Left forelimb (tissue), 1 donor: ENCODE results near the gene SEC22A.

Experiments
- DNase-seq: peaks from one replicate; pipeline ENCODE4 v3.0.0-alpha.2; 2018; ENCODE audit warnings: low spot score

The SEC22A gene

DNA sequence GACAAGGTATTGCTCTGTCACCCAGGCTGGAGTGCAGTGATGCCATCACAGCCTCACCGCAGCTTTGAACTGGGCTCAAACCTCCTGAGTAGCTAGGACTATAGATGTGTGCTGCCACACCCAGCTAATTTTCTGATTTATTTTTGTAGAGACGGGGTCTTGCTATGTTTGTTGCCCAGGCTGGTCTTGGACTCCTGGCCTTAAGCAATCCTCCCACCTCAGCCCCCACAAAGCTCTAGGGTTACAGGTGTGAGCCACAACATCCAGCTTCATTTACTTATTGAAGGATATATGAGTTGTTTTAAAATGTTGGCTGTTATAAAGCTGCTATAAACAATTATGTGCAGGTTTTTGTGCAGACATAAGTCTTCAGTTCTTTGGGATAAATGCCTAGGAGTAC lies 62.2 kb downstream of the SEC22A start:
- DNase-seq, result no peak

- no peak for DNase-seq
These were observed 66.1 kb downstream of the SEC22A start for GRCh38 chr3:123267821-123268220.

DNA sequence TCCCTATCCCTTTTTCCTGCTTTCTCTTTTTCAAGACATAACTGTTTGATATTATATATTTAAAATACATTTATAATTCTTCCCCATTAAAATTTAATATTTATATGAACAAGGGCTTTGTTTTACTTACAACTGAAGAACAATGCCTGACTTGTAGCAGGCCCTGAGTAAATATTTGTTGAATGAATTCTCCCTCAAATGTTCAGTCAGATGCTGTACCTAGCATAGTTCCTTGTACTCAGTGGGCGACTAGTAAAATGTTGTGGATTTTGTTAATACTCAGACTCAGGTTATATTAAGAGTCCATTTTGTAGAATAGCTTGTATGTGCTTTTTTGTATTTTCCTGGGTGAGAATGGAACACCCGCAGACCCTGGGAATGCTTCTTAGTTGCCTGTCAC lies 69.1 kb downstream of the SEC22A start:
- no peak for DNase-seq

DNA sequence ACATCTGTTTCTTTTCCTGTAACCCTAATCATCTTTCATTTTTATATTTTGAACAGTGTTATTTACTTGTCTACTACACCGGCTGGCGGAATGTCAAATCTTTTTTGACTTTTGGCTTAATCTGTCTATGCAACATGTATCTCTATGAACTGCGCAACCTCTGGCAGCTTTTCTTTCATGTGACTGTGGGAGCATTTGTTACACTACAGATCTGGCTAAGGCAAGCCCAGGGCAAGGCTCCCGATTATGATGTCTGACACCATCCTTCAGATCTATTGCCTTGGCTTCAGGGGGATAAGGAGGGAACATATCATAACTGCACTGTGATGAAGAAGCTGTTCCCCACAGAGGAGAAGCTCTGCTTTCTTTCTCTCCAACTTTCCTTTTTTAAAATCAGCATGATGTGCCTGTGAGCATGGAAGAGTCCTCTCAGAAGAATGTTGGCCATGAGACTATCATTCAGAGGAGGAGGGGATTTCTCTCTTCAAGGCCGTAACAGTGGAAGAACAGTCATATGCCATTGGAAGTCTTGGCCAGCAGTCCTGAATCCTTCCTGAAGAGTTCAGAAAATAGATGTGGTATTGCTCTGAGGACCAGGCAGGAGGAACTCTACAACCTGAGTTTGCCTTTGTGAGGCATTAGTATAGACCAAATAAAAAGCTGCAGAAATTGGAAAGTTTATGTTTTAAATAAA lies 69.9 kb downstream of the SEC22A start:
- no peak for DNase-seq

DNA sequence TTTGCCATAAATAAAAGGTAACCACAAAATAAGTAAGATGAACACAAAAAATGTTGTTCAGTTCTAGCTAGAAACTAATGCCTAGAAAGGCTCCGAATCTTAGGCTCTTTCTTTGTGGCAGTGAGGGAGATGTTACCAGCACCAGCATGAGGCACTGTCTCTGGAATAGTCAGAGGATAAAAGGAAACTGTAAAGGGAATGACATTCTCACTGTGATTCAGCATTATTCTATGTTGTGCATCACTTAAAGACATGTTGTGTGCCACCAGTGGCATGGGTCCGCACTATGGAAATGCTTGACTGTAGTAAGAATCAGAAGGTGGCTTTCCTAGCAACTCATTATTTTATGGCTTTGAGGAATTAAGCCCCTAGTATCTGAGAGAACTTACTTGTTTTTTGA lies 70.8 kb downstream of the SEC22A start:
- DNase-seq, result no peak

DNA sequence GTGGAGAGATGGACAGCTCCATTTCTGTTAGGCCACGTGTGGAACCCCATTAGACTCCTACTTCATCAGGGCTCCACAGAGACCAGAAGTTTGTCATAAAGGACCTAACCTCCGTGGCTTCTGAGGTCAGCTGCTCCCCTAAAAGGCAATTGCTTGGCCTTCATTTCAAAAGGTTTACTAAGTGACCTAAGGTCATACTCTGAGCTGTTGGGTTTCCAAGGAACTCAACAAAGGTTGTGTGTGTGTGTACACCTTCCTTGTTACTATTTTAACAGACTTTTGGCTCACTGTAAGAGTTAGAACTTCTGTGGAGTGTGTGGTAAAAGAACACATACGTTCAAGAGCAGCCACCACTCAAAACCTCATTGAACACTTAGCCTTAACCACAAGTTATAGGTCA lies 73.9 kb downstream of the SEC22A start:
- DNase-seq, result no peak

DNA sequence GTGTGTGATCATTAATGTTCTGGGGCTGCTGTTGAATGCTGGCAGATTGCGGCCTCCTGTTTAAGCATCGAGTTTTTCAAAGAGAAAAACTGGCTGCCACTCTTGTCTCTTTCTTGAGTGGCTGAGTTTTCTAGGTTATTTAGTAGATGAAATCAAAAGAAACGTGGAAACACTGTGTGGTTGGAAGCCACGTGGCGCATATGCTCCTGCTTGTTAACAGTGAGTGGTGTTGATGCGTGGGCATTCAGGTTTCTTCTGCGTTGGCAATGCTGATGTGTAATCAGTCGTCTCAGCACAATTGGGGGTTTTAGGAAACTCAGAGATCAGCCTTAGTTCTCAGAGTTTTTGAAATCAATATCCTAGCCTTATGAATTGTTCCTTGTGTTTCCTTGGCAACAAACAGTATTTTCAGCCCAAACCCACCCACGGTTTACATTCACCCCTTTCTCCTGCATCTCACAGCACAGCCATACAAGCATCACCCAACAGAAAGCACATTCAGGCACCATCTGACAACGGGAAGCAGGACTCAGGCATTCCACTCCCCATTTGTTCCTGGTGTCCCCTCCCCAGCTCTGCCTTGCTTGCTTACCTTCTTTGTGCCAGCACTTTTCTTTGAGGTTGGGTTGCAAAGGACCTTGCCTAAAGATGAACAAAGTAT lies 74.7 kb downstream of the SEC22A start:
- DNase-seq, result no peak

DNA sequence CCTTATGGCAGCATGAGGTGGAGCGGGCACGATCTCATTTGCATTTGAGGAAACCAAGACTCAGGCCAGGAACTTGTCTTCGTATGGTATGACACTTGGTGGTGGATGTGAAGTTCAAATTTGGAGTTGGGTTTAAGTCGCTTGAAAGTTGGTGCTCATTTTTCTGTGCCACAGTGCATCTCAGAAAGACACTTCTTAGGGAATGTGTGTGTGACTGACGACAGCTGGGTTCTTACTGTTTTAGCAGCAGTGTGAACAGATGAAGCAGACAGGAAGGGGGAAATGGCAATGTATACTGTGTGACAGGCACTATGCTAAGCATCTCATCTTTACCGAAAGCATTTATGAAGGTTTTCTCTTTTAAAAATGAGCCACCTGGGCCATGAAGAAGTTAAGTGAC lies 75.4 kb downstream of the SEC22A start:
- DNase-seq, result no peak

GRCh38 chr3:123278446-123278845 lies 76.7 kb downstream of the SEC22A start:
- no peak for DNase-seq

DNA sequence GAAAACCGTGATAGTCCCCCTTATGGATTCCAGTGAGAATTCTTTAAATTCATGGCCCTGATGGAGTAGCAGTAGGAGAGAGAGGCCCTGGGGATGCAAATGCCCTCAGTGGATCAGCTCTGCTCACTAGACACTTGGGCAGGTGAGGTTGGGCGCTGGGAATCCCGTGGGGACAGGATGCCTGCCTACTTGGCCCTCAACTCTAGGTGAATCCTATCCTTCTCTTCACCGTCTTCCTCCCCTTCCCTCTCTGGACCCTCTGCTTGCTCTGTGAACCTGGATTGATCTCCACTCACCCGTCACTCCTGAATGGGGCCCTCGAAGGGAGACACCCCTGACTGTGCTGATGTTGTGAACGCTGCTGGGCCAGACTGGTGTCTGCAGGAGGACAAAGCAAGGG lies 77.4 kb downstream of the SEC22A start:
- DNase-seq, result no peak

- DNase-seq, result no peak
These were observed 79.7 kb downstream of the SEC22A start for GRCh38 chr3:123281406-123281805.

- no peak for DNase-seq
These were observed 80.2 kb downstream of the SEC22A start for GRCh38 chr3:123281929-123282328.

DNA sequence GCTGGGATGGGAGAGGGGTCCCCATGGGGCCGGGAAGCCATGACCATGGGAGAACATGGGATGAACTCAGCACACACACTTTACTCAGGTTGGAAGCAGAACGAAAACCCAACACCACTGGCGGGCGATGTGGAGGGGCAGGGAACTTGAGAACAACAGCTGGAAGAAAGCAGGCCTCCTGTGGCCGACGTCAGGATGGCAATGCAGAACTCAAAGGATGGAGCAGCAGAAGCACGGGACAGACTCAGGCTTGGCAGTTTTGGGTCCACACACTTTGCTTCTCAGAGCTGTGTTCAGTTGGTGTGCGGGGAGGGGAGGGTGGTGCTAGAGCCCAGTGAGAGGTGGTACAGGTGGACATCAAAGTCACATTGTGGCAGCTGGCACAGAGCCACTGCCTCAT lies 80.7 kb downstream of the SEC22A start:
- DNase-seq, result no peak

- no peak for DNase-seq
These were observed 81.3 kb downstream of the SEC22A start for GRCh38 chr3:123283074-123283473.

- no peak for DNase-seq
These were observed 82.1 kb downstream of the SEC22A start for GRCh38 chr3:123283657-123284398.

DNA sequence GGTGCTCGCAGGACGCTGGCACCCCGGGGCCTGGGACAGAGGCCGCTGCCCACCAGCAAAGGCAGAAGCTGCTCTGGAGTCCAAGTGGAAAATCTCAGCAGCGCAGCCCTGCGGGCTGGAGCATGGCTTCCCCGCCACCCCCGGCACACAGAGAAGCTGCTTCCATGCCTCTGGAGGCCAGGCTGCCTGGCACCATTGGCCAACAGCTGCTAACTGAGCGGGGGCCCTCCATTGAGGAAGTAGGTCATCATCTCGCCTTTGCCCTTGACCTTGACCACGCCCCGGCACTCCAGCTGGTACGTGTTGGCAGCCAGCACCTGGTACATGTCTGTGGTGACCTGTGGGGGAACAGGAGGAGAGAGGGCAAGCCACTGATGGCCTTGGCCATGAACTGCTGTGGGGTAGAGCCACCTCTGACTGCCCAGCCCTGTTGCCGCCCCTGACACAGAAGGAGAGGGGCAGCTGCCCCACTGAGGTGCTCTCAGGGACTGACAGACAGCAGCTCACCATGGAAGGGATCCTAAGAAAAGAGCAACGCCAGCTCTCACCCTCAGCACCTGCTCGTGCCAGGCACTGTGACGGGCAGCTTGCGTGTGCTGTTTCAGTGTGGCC lies 82.8 kb downstream of the SEC22A start:
- DNase-seq, result peak; percentile 49

- DNase-seq, result peak; percentile 22
These were observed 83.3 kb downstream of the SEC22A start for GRCh38 chr3:123285066-123285465.

DNA sequence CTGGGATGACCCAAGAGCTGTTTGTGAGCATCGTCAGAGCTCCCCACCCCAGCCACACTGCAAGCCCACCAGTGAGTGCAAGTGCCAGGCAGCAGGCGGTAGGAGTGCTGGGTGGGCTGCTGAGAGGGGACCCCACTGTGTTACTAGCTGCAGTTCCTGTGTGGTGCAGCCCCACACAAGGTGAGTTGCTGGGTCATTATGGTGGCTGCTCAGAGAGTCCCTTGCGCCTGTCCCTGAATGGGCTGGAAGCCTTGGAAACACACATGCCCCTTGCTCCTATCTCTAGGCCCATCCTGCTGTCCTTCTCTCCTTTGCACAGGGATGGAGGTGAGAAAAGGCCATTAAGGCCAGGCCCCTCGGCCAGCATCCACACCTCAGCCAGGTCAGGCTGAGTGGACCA lies 83.7 kb downstream of the SEC22A start:
- peak; percentile 52 for DNase-seq

- peak; percentile 47 for DNase-seq
These were observed 84.2 kb downstream of the SEC22A start for GRCh38 chr3:123285931-123286307.

DNA sequence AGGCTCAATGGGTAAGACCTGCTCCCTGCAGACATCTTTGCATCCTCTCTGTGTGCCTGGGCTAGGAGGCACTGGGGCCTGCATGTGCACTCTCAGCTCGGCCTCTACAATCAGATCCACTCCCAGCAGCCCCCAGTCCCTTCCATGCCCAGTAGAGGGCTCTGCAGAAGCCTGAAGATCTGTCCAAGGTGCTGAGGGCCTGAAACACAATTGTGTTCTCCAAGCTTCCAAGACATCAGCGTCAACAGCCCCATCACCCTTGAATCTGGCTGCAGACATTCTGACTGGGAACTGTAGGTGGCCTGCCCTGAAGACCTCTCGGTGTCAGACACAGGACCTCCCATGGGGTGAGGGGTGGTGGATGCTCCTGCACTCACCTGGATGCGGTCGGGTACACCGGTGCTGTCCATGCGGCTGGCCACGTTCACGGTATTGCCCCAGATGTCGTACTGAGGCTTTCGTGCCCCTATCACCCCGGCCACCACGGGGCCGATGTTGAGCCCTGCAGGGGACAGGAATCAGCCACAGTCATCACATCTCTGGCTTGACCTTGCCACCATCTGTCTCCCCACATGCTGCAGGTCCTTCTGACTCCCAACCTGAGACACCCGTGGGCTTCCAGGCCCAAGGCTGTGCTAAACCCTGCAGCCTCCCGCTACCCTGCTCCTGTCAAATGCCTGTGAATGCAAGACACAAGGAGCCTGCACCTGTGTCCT lies 84.7 kb downstream of the SEC22A start:
- DNase-seq, result peak; percentile 59

DNA sequence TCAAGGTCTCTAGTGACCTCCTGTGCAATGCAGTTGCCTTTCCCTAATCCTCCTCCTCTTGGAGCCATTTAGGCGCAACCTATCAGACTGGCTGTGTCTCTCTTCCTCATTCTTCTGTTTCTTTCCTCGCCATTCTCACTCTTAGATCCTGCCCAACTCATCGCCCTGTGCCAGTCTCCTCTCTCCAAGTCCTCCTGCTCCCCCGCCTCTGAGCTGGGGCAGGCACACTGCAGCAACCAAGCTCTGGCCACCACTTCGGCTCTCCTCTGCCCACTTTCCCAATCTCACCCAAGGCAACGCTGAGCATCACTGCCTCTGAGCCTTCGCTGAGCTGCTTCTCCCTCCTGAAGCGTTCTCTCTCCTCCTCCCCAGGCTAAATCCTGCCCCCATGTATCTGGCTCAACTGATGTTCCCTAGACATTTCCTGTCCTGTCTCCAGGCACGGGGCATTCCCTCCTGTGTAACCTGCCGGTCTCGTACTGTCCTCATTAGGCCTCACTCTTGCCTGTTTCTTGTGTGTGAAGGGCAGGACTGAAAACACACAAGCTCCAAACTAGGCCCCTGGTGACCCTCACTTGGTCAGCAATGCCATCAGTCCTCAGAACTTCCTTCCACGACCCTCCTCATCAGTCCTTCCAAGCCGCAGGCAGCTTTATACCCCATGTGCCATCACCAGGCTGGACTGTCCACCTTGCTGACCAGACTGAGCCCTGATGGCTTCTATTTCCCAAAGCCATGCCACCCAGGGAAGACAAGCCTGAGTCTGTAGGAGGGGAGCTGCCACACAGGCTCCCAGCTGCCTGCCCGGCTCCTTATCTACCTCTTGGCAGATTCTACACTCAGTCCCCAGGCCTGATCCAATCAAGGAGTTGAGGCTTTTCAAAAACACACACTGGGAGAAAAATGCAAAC lies 85.6 kb downstream of the SEC22A start:
- DNase-seq, result peak; percentile 47
